ENCODE measurements around the gene CFAP100.

DNA sequence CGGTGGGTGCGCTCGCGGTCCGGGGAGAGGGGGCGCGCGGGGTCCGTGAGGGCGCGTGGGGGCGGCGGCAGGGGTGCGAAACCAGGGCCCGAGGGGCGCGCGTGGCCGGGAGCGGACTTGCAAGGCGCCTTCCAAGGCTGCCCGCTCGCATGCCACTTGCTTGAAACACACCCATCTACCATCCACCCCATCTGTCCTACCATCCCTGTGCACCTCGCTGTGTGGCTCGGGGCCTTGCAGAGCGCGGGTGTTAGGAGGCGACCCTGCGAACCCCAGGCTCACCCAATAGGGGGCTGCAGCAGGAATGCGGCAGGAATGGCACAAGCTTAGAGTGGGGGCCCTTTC lies 240 bp downstream of the CFAP100 start:
- TF ChIP-seq EZH2phosphoT487 (IDR thresholded peaks at IDR 0.05) (no peak), CTCF (IDR thresholded peaks at IDR 0.05) (peak; percentile 9), EZH2 (IDR thresholded peaks at IDR 0.05) (no peak)

All from neural progenitor cell (in vitro differentiated cells).